Stimulated activated CD4-positive, alpha-beta T cell treated with anti-CD3 and anti-CD28 coated beads, Interleukin-1b, Interleukin-23, amount 100 ng/mL, for 48 hours (primary cell): ENCODE measurements around the gene GDPD4.

Experiments
- DNase-seq: peaks from one replicate; pipeline ENCODE4 v3.0.0-alpha.2; 2020

Gene GDPD4

DNA sequence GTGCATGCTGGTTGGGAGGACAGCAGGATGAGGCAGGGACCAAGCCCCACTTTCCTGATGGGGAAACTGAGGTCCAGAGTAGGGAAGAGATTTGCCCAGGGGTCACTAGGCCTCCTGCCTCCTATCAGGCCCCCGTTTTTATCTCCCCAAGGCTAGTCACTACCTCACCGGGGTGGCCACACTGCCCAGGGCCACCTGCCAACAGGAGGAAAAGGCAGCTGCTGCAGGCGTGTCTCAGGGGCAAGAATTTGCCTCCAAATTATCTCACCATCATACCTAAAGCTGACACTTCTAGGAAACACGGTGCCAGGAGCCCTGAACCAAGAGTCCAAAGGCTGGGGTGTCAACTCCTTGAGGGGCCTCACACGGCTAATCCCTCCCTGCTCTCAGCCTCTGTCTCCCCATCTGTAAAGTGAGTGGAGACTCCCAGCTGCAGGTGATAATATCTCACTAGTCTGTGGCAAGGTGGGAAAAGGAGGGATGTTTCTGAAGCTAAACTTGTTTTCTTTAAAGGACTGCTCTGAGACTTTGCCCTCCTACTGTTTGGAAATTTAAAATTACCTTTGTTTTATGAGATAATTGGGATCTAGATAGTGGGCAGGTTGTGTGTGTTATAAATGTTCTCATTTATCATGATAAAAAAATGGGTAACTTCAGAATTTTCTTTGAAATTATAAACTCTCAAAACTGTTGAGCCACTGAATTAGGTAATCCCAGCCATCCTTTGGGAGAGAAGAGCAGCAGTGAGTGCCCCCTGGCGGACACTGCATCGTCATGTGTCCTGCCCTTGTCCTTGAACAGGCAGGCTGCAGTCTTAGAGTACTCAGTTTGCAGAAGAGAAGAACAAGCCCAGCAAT lies 113.5 kb downstream of the GDPD4 start:
- DNase-seq: peak; percentile 62

DNA sequence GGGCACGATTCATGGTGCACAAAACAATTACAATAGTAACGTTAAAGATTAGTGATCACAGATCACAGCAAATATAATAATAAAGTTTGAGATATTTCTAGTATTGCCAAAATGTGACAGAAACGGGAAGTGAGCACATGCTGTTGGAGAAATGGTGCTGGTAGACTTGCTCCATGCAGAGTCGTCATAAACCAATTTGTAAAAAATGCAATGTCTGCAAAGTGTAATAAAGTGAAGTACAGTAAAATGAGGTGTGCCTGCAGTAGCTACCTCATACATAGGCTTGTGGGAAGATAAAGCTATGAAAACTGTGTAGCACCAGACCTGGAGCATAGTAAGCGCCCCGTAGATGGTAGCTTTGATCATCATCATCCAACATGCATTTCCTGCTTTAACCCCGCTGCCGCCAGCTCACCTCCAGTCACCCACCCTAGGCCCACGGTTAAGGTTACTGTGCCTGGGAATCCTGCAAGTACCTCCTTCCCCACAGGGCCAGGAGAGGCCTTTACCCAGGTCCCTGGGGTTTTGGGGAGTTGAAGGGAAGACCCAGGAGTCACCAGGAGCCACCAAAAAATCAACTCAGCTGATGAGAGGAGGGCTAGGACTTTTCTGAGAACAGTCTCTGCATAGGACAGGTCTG lies 114.3 kb downstream of the GDPD4 start:
- no peak for DNase-seq

DNA sequence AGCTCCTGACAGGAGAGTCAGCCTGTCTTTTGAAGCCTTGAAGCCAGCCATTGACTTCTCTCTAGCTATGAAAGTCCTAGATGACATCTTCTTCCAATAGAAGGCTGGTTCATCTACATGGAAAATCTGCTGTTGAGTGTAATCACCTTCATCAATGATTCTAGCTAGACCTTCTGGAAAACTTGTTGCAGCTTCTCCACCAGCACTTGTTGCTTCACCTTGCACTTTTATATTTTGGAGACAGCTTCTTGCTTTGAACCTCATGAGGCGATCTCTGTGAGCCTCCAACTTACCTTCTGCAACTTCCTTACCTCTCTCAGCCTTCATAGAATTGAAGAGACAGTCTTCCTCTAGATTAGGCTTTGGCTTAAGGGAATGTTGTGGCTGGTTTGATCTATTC lies 115.2 kb downstream of the GDPD4 start:
- DNase-seq: no peak

DNA sequence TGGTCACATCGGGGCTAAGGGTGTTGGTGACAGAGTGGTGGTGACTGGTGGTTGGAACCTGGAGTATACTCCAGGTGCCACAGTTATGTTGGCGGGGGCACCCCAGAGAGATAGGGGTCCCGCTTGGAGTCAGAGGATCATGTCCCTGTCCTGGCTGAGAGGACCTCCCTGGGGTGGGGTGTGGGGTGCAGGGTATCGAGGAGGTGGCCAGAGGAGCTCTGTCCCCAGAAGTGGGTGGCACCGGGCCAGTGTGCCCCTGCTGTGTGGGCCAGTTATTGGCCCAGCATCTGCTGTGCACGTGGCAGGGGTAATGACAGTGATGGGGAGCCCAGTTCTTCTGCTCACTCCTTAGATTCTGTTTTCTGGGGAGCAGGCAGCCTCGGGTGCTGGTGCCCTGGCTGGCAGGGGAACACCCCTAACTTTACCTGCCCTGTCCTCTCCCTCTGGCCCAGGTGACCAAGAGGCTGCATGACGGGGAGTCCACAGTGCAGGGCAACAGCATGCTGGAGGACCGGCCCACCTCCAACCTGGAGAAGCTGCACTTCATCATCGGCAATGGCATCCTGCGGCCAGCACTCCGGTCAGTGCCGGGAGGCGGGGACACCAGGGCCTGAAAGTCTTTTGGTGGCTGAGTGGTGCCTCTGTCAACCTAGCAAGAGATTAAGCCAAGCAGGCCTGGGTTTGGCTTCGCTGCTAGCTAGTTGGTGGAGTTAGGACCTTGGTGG lies 117.2 kb downstream of the GDPD4 start:
- no peak for DNase-seq

DNA sequence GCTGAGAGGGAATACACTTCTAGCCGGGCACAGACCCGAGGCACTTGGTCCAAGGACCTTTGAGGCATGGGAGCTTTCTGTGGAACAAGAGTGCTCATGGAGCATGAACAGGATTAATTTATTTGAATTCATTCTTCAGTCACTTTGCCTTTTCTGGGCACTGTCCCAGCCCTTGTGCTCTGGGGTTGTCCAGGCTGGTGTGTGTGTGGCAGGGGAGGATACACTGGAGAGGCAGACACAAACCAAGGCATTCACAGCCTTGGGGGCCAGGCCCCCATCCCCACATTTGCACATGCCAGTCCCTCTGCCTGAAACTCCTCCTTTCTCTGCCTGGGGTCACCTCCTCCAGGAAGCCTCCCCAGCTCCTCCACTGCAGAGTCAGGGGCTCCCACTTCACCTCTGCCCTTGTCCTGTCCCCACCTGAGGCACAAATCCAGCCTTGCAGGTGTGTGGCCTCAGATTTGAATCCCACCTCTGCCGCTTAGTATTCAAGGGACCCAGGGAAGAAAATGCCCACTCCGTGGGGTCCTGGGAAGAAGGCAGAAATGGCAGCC lies 118.0 kb downstream of the GDPD4 start:
- DNase-seq: no peak

DNA sequence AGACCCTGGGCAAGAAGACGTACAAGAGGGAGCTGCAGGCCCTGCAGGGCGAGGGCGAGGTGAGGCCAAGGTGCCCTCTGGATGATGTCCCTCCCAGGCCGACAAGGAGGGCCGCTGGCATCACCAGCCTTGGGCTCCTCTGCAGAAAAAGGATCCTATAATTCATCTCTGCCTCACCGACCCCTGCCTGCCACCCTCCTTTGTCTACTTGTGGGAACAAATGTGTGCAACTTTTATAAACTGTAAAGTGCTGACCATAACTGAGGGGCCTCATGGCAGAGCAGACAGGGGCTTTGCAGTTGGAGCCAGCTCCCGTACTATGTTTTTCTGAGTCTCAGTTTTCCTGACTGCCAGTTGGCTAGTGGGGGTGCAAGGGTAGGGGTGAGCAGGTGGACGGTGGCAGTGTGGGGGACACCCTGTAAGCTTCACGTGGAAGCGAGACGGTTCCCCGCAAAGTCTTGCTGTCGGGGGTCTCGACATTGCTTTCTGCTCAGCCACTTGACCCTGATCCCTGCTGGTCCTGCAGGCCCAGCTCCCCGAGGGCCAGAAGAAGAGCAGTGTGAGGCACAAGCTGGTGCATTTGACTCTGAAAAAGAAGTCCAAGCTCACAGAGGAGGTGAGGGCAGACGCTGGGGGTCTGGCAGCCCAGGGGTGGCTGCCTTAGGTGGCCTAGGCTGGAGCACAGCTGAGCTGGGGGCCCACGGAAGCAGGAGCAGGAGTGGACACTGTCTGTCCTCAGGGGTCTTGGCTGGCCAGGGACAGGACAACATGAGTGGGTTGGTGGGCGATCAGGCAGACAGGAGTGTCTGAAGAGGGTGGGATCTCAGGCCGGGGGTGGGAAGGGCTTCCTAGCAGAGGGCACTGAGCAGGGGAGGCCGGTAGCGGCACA lies 118.7 kb downstream of the GDPD4 start:
- DNase-seq: no peak

DNA sequence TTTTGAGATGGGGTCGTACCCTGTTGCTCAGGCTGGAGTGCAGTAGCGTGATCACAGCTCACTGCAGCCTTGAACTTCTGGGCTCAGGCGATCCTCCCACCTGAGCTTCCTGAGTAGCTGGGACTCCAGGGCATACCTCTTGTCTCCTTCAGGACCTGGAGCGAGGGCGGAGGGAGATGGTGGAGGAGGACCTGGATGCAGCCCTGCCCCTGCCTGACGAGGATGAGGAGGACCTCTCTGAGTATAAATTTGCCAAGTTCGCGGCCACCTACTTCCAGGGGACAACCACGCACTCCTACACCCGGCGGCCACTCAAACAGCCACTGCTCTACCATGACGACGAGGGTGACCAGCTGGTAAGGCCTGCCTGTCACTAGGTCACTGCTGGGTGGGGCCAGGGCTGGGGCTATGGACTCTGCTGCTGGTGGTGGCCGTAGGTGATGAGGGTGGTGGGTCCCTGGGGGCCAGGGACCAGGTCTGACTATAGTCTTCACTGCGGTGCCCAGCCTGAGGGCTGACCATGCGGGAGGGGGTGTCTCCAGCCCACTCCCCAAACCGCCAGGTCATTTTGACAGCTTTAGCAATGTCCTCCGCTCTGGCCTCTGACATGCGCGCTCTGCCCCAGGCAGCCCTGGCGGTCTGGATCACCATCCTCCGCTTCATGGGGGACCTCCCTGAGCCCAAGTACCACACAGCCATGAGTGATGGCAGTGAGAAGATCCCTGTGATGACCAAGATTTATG lies 119.5 kb downstream of the GDPD4 start:
- no peak for DNase-seq

DNA sequence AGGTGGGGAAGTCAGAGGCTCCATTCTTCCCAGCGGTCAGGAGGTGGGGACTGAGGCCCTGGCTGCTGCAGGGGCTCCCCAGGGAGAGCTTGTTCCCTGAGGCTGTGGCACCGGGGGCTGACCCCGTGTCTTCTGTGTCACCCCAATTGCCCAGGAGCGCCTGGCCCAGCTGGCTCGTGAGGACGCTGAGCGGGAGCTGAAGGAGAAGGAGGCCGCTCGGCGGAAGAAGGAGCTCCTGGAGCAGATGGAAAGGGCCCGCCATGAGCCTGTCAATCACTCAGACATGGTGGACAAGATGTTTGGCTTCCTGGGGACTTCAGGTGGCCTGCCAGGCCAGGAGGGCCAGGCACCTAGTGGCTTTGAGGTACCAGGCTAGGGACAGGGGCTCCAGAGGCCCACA lies 120.3 kb downstream of the GDPD4 start:
- no peak for DNase-seq

DNA sequence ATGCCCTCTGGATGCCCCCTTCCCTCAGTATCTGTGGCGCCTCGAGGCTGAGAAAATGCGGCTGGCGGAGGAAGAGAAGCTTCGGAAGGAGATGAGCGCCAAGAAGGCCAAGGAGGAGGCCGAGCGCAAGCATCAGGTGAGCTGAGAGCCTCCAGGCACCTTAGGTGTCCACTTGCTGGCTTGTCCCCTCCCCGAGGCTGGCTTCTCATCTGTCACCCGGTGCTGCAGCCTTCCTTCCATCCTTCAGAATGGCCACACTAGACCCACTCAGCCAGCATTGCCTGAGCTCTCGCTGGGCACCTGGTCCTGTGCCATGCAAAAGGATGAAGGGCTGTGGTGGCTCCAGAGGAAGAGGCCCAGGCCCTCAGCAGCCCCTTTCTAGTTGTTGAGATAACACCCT lies 121.1 kb downstream of the GDPD4 start:
- no peak for DNase-seq

DNA sequence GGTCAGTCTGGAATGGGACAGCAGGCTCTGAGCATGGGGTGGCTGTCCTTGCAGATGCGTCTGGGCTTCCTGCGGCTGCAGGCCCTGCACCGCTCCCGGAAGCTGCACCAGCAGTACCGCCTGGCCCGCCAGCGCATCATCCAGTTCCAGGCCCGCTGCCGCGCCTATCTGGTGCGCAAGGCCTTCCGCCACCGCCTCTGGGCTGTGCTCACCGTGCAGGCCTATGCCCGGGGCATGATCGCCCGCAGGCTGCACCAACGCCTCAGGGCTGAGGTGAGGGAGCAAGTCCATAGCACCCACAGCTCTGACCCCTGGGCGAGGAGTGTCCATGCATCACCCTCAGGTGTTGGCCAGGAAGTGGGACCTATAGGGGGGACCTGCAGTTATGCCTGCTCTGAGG lies 121.8 kb downstream of the GDPD4 start:
- DNase-seq: no peak

DNA sequence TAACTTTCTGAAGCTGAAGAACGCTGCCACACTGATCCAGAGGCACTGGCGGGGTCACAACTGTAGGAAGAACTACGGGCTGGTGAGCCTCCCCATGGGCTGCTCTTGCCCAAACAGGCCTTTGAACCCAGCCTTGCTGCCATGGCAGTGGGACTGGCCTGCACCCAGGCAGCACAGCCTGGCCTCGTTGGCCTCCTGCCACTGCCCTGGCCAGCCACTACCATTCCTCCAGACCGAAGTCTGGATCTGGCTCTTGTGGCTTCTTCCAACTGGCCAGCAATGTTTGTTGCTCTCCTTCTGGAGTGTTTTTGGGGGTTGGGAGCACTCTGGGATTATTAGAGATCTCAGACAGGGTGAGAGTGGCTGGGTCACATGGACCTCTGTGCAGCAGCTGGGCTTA lies 122.4 kb downstream of the GDPD4 start:
- DNase-seq: no peak

DNA sequence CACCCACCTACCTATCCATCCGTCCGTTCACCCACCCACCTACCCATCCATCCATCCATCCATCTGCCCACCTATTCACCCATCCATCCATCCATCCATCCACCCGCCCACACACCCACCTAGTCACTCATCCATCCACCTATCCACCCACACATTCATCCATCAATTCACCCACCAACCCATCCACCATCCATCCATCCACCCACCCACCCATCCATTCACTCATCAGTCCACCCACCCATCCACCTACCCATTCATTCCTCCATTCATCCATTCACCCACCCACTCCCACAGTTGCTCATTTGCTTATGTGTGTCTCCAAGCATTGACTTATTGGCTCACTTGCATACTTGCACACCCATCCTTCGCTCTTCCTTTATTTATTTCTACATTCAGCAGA lies 123.3 kb downstream of the GDPD4 start:
- no peak for DNase-seq

DNA sequence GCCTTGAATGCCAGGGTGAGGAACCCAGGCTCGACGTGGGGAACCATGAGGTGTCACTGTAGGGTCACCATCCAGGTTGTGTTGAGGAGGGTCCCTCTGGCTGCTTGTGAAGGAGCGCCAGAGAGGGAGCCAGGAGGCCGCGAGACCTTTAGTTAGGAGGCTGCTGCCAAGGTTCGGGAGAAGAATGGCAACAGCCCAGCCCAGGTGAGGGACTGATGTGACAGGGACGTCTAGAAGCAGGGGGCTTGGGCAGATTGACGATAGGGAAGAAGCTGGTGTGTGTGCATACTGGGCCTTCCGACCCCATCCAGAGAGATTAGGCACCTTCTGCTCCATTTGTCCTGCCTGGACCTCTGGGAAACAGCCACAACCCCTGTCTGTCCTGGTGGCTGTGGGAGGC lies 124.5 kb downstream of the GDPD4 start:
- DNase-seq: no peak

DNA sequence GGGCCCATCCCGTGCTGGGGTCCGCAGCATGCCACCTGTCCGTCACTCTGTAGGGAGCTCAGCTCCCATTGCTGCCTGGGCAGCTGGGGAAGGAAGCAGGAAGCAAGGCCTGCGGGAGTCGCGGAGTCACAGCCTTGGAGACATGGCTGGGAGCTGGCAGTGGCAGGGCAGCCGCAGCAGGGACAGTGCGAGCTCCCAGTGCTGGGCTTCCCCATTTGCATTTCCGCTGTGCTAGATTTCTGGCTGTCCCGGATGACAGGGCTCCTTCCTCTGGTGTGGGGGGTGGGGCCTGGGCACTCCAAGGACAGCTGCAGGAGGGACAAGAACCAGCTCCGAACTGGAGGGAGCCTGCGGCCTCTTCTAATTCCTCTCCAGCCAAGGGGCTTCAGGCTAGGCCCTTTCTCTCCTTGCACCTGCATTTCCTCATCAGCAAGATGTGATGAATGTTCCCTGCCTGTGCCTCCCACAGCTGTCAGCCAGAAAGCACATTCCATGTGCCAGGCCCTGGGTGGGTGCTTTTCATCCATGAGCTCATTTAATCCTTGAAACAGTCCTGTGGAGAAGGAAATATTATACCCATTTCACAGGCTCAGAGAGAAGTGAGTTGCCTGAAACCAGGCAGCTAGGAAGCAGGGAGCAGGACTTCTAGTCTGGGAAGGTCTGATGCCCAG lies 125.5 kb downstream of the GDPD4 start:
- no peak for DNase-seq

DNA sequence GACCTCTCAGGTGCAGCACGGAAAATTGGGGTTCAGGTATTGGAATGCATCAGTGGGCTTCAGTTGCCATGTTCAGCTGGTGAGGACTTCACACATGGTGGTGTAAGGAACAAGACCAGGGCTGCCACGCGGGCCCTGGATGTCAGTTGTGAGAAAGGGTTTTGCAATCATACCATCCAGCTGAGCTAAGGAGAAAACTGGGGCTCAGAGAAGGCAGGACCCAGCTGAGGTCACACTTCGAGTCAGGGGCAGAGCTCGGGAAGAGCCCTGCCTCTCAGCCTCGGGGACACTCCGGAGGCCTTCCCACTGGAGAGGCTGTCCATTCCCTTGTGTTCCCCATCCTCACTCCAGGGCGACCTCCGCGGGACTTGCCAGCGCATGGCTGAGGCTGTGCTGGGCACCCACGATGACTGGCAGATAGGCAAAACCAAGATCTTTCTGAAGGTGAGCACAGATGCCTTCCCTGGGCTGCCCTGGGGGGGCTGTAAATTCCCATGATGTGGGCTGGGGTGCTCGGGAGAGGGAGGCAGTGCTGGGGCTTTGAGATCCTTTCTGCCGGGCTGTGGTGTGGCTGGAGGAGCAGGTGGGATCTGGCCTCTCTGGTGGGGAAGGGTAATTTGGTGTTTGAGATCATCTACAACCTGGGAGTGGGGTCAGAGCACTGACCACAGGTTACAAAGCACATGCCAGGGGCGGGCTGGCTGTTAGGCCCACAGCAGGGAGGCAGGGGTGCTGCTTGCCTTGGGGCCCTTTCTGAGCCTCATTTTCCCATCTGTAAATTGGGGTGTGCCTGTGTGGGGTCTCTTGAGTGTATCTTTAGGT lies 126.3 kb downstream of the GDPD4 start:
- DNase-seq: no peak

DNA sequence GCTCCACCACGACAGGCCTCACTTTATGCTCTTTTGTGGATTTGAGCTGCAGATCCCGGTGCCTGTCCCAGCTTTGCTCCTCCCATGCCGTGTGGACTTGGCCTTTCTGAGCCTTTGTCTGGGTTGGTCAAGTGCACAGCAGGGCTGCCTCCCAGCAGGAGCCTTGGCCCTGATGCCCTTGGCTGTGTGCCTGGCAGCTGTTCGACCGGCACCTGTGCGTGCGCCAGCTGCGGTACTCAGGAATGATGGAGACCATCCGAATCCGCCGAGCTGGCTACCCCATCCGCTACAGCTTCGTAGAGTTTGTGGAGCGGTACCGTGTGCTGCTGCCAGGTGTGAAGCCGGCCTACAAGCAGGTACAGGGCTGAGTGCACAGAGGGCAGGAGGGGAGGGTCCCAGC lies 126.9 kb downstream of the GDPD4 start:
- DNase-seq: no peak

DNA sequence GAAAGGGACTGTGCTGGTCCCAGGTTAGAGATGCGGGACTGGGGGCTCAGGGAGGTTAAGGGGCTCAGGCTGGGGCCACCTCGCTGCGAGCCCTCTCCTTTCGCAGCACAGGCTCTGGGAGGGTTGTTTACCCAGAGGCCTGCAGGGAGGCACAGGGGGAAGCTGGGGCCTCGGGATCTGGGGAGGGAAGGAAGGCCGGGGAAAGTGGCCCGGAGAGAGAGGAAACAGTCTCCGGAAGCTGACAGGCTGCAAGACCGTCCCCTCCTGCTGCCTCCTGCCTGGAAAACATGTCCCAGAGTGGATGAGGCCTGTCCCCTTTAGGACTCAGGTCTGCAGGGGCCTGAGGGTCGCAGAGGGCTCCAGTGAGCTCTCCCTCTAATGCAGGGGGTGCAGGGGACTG lies 128.0 kb downstream of the GDPD4 start:
- DNase-seq: no peak

DNA sequence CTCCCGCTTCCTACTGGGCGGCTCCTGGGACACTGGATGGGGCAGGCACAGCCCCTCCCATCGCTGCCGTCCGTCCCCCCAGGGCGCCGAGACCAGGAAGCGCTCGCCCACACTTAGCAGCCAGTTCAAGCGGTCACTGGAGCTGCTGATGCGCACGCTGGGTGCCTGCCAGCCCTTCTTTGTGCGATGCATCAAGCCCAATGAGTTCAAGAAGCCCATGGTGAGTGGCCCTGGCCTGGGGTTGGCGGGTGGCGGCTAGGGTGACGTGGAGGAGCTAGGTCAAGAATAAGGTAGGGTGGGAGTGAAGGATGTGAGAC lies 128.9 kb downstream of the GDPD4 start:
- DNase-seq: no peak

DNA sequence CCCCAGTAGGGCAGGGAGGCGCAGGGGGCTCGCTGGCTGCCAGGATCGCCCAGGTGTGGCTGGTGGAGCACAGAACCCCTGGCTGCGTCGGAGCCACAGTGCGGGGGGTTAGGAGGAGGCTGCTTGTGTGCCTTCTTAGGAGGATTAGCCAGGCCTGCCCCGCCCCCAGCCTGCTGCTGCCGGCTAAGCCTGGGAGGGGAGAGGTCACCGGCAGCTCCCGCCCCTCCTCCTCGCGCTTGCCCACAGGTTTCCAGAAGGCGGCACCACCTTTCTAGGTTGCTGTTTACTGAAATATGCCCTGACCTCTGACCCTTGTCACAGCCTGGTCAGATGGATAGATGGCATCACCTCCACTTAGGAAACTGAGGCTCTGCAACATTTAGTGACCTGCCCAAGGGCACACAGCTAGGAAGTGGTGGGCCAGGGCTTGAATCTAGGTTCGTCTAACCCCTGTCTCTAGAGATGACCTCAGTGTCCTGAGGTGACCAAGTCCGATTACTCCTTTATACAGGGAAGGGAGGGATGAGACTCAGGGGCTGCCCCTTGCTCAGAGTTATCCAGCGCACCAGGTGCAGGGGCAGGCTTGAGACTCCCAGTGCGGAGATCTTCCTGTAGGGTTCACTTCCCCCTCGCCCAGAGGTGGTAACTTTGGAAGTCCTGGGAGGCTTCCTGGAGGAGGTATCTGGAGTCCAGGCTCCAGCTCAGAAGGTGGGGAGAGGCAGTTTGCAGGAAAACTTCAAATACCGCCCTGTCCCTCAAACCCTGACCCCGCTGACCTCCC lies 129.4 kb downstream of the GDPD4 start:
- DNase-seq: no peak

DNA sequence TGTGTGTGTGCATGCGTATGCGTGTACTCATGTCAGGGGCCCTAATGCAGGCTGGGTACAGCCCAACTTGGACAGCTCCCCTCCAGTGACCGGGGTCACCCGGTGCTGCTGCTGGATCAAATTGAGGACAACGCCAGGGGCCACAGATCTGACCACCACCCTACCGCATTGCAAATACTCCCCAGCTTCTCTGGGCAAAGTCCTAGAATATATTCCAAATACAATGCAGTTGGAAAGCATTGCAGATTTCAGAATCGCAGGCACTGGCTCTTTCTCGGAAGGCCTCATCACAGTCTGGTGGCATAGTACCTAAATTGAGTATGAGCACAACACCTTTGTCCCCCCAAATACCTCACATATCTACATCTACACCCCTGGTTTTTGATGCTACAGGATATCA lies 130.2 kb downstream of the GDPD4 start:
- DNase-seq: no peak
